Fibroblast of lung (primary cell): ENCODE data around the gene SP110. TPM values are rescaled to one million over a fixed set of nuclear protein-coding genes. Genes with fewer than 3 reads are reported as not detected.

Experiments used
- DNase-seq, 2 donors: peaks; one replicate each; pipeline versions ENCODE4 v3.0.0 to v3.0.0-alpha.2; 2010; ENCODE audit warnings: low read depth in 2 of 2
- H2AFZ ChIP-seq: 2 replicates; pipeline ENCODE4 v1.5.1; 2012; ENCODE audit warnings: low read length, control low read depth, inconsistent platforms
- H3K27ac ChIP-seq: 2 replicates; pipeline ENCODE4 v1.5.1; 2011; ENCODE audit warnings: low read length, control low read depth; ENCODE audit not compliant: insufficient read depth
- H3K27me3 ChIP-seq: 2 replicates; pipeline ENCODE4 v1.5.1; 2011; ENCODE audit warnings: mild to moderate bottlenecking, low read length; ENCODE audit not compliant: control insufficient read depth, insufficient read depth
- H3K36me3 ChIP-seq: 2 replicates; pipeline ENCODE4 v1.5.1; 2011; ENCODE audit warnings: low read length; ENCODE audit not compliant: control insufficient read depth, insufficient read depth
- H3K4me1 ChIP-seq: 2 replicates; pipeline ENCODE4 v1.5.1; 2011; ENCODE audit warnings: low read length; ENCODE audit not compliant: control insufficient read depth, insufficient read depth; ENCODE audit errors: extremely low read depth
- H3K4me2 ChIP-seq: 2 replicates; pipeline ENCODE4 v1.5.1; 2011; ENCODE audit warnings: low read length, control low read depth; ENCODE audit not compliant: insufficient read depth; ENCODE audit errors: extremely low read depth
- H3K4me3 ChIP-seq, 4 experiments: fragments of 200-600 bp in 1 of 4; sonication (generic) in 1 of 4; replicated peaks in 1 of 4; 2 replicates each; pipeline ENCODE4 v1.5.1; 2011 to 2016; ENCODE audit warnings: low read length in 4 of 4, low read depth in 3 of 4, mild to moderate bottlenecking in 3 of 4, control low read depth in 2 of 4, inconsistent platforms in 1 of 4, mixed read lengths in 1 of 4; ENCODE audit not compliant: insufficient read depth in 1 of 4; ENCODE audit errors: control extremely low read depth in 1 of 4
- H3K79me2 ChIP-seq: 2 replicates; pipeline ENCODE4 v1.5.1; 2012; ENCODE audit warnings: mild to moderate bottlenecking, low read length, inconsistent platforms; ENCODE audit not compliant: control insufficient read depth, insufficient read depth
- H3K9ac ChIP-seq: 2 replicates; pipeline ENCODE4 v1.5.1; 2011; ENCODE audit warnings: mild to moderate bottlenecking, low read length, control low read depth; ENCODE audit not compliant: insufficient read depth
- H3K9me3 ChIP-seq: 2 replicates; pipeline ENCODE4 v1.5.1; 2012; ENCODE audit warnings: low read depth, low read length; ENCODE audit not compliant: control insufficient read depth, insufficient read depth
- H4K20me1 ChIP-seq: 2 replicates; pipeline ENCODE4 v1.5.1; 2011; ENCODE audit warnings: low read length; ENCODE audit not compliant: control insufficient read depth, insufficient read depth; ENCODE audit errors: extremely low read depth
- CTCF ChIP-seq, 2 donors: IDR thresholded peaks in 1 of 2; conservative IDR thresholded peaks in 1 of 2; 1 replicate in 1 of 2; 2 replicates in 1 of 2; pipeline ENCODE4 v1.5.1; 2011 to 2012; ENCODE audit warnings: low read length in 2 of 2, control low read depth in 1 of 2, inconsistent platforms in 1 of 2, low read depth in 1 of 2, mild to moderate bottlenecking in 1 of 2
- EZH2 ChIP-seq: IDR thresholded peaks from 2 replicates; pipeline ENCODE4 v1.5.1; 2012; ENCODE audit warnings: low read length, control low read depth, mild to moderate bottlenecking; ENCODE audit errors: missing control alignments
- polyA plus RNA-seq, 2 donors: library from polyadenylated mRNA; depleted of rRNA in 1 of 2; stranded (reverse) in 1 of 2; unstranded in 1 of 2; fragments of >200 nt; gene quantifications; 2 replicates each; pipeline ENCODE4 v1.2.1, GENCODE V29; 2011 to 2012; ENCODE audit warnings: missing spikeins in 1 of 2
- total RNA-seq: library from RNA; depleted of rRNA; stranded (reverse); fragments of >200 nt; gene quantifications from 2 replicates; pipeline ENCODE4 v1.2.1, GENCODE V29; 2014

SP110 gene
- total and polyA plus RNA-seq, 2 donors (not counting 1 experiment from before 2014, with no cell fraction given): 9.2 to 12.7 TPM

GRCh38 chr2:230205721-230206120 is 14.1 kb downstream of the SP110 start:
- no peaks in the 10 kb centered on the region for H3K4me1 ChIP-seq
- no peaks in the 10 kb centered on the region for H4K20me1 ChIP-seq
- peaks cover 2% of the 10 kb centered on the region for H3K36me3 ChIP-seq
- H3K27me3 ChIP-seq: no peaks in the 10 kb centered on the region
- no peak overlapping the region for H2AFZ ChIP-seq
- no peak overlapping the region for H3K27ac ChIP-seq
- no peak overlapping the region for H3K4me3 ChIP-seq
- H3K4me2 ChIP-seq: no peak overlapping the region
- DNase-seq: no peak
- H3K9me3 ChIP-seq: no peaks in the 10 kb centered on the region
- TF ChIP-seq EZH2 (no peak), CTCF (conservative IDR thresholded peaks at IDR 0.05 in 1 of 2, IDR thresholded peaks at IDR 0.05 in 1 of 2; ENCODE audit: low read depth in 1 of 2, low read length in 2 of 2) (no peak)
- H3K79me2 ChIP-seq: no peaks in the 10 kb centered on the region
- H3K9ac ChIP-seq: no peak overlapping the region

GRCh38 chr2:230205034-230205433 is 14.8 kb downstream of the SP110 start:
- Histone ChIP-seq H3K36me3 (peaks cover 2% of the 10 kb centered on the region), H3K4me3 (no peak overlapping the region)
- TF ChIP-seq CTCF (conservative IDR thresholded peaks at IDR 0.05 in 1 of 2, IDR thresholded peaks at IDR 0.05 in 1 of 2; ENCODE audit: low read depth in 1 of 2, low read length in 2 of 2): no peak
- no peak for TF ChIP-seq EZH2

GRCh38 chr2:230203110-230203676 is 16.6 kb downstream of the SP110 start:
- Histone ChIP-seq H3K27me3 (no peaks in the 10 kb centered on the region), H4K20me1 (no peaks in the 10 kb centered on the region), H2AFZ (no peak overlapping the region), H3K9me3 (no peaks in the 10 kb centered on the region), H3K36me3 (peaks cover 2% of the 10 kb centered on the region), H3K27ac (no peak overlapping the region), H3K79me2 (no peaks in the 10 kb centered on the region), H3K9ac (no peak overlapping the region), H3K4me3 (no peak overlapping the region), H3K4me2 (no peak overlapping the region), H3K4me1 (no peaks in the 10 kb centered on the region)
- TF ChIP-seq EZH2: no peak
- no peak for TF ChIP-seq CTCF (conservative IDR thresholded peaks at IDR 0.05 in 1 of 2, IDR thresholded peaks at IDR 0.05 in 1 of 2; ENCODE audit: low read depth in 1 of 2, low read length in 2 of 2)
- DNase-seq: no peak

More at GRCh38 chr2:230205034-230205433, 14.8 kb downstream of the SP110 start:
- no peaks in the 10 kb centered on the region for H3K79me2 ChIP-seq
- H2AFZ ChIP-seq: no peak overlapping the region
- H3K9me3 ChIP-seq: no peaks in the 10 kb centered on the region
- no peaks in the 10 kb centered on the region for H3K4me1 ChIP-seq
- no peaks in the 10 kb centered on the region for H3K27me3 ChIP-seq
- H3K4me2 ChIP-seq: no peak overlapping the region
- H3K9ac ChIP-seq: no peak overlapping the region
- no peak for DNase-seq
- no peaks in the 10 kb centered on the region for H4K20me1 ChIP-seq
- no peak overlapping the region for H3K27ac ChIP-seq
